Measurements from ENCODE around the gene AMBP. TPM values are rescaled to one million over a fixed set of nuclear protein-coding genes. Genes with fewer than 3 reads are reported as not detected.

The AMBP gene
- polyA plus RNA-seq, 2 of the 4 experiments (the other 2 are of a cell fraction) = 6.1 to 9.4 TPM

- POLR2A ChIA-PET = no interaction called here
- TF ChIP-seq CHD2 (IDR thresholded peaks at IDR 0.05; ENCODE audit: low read length, partially characterized antibody) (no peak), SMC3 (IDR thresholded peaks at IDR 0.05) (no peak), EP300 (IDR thresholded peaks at IDR 0.05) (no peak), REST (IDR thresholded peaks at IDR 0.05) (no peak), ELK1 (IDR thresholded peaks at IDR 0.05; ENCODE audit: low read depth, low read length) (no peak)
- no peak overlapping the region; the same call in 2 of the 3 replicates for H3K4me2 ChIP-seq
- 92% methylated on average over 7 of the region's 7 CpGs for WGBS (ENCODE audit: missing lambda C conversion rate)
- H3K27ac ChIP-seq = peak overlapping the region; percentile 93 to 94
- H3K4me1 ChIP-seq = peaks cover 53% of the 10 kb centered on the region
- H3K4me3 ChIP-seq = no peak overlapping the region
- FAIRE-seq (no peak), DNase-seq (ENCODE audit: low read depth in 1 of 2, low spot score in 1 of 2) (no peak), ATAC-seq (no peak)
- H3K9me3 ChIP-seq = no peaks in the 10 kb centered on the region
- CTCF ChIA-PET = interaction anchor here (9.7 to 10.1 kb wide), 2 partner anchors 31 to 215 kb away, joined by 145 to 191 read pairs; no protein-coding TSS in a partner anchor
These were observed 800 bp downstream of the AMBP start for GRCh38 chr9:114077162-114077837.

GRCh38 chr9:114076237-114077161 lies 1.6 kb downstream of the AMBP start:
- DNase-seq (ENCODE audit: low read depth in 1 of 2, low spot score in 1 of 2) = no peak
- POLR2A ChIA-PET = no interaction called here
- CTCF ChIA-PET = interaction anchor here (10.1 kb wide), 1 partner anchor 216 kb away, joined by 191 read pairs; no protein-coding TSS in a partner anchor
- no peak overlapping the region for H3K4me2 ChIP-seq
- WGBS (ENCODE audit: missing lambda C conversion rate) = 89% methylated on average over 13 of the region's 14 CpGs
- peaks cover 45% of the 10 kb centered on the region for H3K4me1 ChIP-seq
- no peak overlapping the region for H3K4me3 ChIP-seq
- no peak for ATAC-seq
- H3K27ac ChIP-seq = peak overlapping the region; percentile 93 to 94; a peak in 4 of 6 replicates
- TF ChIP-seq ESRRA (IDR thresholded peaks at IDR 0.05; ENCODE audit: borderline replicate concordance, low read length) (no peak), RNF2 (IDR thresholded peaks at IDR 0.05; ENCODE audit: borderline replicate concordance, low read depth) (no peak), RFX5 (IDR thresholded peaks at IDR 0.05) (no peak), MAFK (IDR thresholded peaks at IDR 0.05; ENCODE audit: partially characterized antibody) (no peak), NFE2L2 (conservative IDR thresholded peaks at IDR 0.05; ENCODE audit: low read length) (no peak), JUNB (IDR thresholded peaks at IDR 0.05) (no peak), JUN (IDR thresholded peaks at IDR 0.05) (no peak), HOXB5 (CRISPR knock-in tag; IDR thresholded peaks at IDR 0.05) (no peak), PBX3 (IDR thresholded peaks at IDR 0.05) (no peak), NPAS2 (CRISPR knock-in tag; IDR thresholded peaks at IDR 0.05; ENCODE audit: borderline replicate concordance) (no peak), USF2 (IDR thresholded peaks at IDR 0.05) (no peak), ZFP36 (IDR thresholded peaks at IDR 0.05; ENCODE audit: borderline replicate concordance, partially characterized antibody) (no peak)
- no peaks in the 10 kb centered on the region for H3K9me3 ChIP-seq
- FAIRE-seq = no peak

All from A549 (cell line).